Superior temporal gyrus (tissue), 1 donor: Measurements from ENCODE around the gene DLG3.

ENCODE experiments used
- DNase-seq: peaks from one replicate; pipeline ENCODE4 v3.0.0-alpha.2; 2016; ENCODE audit errors: extremely low spot score

DLG3 gene

DNA sequence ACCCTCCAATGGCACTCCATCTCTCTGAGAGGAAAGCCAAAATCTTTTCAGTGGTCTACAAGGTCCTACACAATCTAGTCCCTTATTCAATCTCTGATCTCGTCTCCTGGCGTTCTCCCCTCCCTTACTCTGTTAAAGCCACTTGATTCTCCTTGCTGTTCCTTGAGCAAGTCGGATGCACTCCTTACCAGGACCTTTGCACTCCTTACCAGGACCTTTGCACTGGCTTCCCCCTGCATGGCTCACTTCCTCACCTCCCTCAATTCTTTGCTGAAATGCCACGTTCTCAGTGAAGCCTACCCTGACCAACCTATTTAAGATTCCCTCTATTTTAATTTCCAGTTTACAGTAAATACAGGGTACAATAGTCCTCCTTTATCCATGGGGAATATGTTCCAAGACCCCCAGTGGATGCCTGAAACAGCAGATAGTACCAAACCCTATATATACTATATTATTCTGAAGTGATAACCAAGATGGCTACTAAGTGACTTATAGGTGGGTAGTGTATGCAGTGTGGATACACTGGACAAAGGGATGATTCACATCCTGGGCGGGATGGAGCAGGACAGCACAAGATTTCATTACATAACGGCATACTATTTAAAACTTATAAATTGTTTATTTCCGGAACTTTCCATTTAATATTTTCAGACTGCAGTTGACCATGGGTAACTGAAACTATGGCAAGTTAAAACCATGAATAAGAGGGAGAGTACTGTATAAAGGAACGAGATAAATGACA, 6.5 kb upstream of the DLG3 start:
- DNase-seq = no peak

DNA sequence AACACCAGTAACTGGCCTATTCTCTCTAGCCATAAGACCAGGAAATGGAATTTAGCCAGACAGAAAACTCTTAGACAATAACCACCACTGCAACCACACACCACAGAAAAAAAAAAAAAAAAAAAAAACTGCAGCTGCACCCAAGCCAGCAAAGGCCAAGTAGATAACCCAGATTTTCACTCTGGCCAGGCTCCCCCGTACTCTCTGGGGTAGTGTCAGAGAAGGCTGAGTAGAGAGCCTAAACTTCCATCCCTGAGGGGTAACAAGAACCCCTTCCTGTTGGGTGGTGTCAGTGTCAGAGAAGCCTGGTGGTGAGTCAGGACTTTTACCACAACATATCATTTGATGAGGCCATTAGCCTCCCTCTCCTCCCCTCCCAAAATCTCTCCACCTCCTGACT, 5.6 kb upstream of the DLG3 start:
- DNase-seq = no peak

DNA sequence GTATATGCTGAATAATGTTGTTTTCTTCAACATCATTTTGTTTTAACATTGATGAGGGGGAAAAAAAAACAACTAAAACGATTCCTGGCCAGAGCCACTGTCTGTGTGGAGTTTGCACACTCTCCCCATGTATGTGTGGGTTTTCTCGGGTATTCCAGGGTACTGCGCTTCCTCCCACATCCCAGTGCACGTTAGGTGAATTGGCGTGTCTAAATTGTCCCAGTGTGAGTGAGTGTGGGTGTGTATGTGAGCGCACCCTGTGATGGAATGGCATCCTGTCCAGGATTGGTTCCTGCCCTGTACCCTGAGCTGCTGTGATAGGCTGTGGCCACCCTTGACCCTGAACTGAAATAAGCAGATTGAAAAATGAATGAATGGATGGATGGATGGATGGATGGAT, 2.4 kb upstream of the DLG3 start:
- no peak for DNase-seq

DNA sequence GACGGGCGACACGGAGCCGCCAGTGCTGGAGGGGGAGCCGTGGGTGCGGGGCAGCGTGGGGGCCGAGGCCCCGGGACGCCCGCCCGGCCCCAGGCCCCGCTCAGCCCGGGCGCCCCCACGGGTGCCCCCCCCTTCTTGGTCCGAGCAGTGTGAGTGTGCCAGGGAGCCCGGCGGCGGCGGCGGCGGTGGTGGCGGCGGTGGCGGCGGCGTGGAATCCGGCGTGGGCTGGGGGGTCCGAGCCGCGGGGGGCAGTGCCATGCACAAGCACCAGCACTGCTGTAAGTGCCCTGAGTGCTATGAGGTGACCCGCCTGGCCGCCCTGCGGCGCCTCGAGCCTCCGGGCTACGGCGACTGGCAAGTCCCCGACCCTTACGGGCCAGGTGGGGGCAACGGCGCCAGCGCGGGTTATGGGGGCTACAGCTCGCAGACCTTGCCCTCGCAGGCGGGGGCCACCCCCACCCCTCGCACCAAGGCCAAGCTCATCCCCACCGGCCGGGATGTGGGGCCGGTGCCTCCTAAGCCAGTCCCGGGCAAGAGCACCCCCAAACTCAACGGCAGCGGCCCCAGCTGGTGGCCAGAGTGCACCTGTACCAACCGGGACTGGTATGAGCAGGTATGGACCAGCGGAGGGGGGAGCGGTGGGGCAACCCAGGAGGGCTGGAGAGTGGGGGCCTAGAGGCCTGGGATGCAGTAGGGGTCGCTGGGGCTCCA, 466 bp downstream of the DLG3 start:
- no peak for DNase-seq

DNA sequence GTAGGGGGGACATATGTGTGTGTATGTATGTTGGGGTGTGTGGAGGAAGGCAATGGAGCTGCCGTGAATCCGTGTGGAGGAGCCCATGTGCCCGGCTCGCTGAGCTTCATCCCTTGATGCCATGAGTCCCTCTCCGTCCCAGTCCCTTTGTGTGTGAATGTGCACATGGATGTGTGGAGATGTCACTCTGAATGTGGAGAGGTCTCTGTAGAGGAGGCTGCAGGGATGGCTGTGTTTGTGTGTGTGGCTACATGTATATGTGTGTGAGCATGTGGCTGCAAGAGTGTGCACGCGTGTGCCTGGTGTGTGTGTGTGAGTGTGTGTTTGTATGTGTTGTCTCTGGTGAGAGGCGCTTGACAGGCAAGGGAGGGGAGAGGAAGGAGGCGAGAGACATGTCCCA, 1.3 kb downstream of the DLG3 start:
- DNase-seq = no peak

DNA sequence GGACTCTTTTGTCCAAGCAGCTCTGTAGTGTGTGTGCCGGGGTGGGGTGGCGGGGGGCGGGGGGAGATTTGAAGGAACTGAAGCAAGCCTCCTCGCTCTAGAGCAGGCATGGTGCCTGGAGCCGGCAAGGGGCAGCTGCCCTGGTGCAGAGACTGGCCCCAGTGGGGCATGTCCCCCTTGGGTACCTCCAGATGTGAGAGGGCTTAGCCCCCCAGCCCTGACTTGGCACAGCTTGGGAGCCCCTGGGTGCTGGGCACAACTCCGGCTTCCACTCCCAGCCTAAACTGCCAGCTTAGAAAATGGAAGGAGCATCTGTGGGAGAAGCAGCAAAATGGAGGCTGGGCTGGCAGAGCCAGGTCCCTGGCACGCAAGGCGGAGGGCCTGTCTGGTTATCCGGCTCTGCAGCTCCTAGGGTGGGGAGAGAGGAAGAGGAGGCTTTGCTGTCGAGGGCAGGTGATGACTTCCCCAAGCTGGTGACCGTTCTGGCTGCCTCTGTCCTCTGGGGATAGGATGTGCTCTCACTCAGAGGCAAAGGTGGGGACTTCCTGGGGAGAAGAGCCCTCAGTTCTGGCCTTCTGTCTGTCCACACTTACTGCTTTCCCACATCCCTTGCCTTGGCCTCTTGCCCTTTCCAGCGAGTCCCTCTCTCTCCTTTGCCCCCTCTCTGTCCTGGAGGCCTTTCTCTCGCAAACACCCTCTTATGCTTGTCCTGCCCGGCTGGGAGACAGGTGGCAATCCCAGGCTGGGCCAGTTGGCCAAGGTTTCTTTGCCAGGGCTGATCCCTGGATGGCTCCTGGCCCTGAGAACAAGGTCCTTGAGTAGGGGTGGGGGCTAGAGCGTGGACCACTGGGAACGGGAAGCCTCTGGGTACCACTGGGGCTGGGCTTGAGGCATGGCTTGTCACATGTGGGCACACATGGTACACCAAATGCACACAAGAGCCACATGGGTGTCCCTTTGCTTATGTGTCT, 2.0 kb downstream of the DLG3 start:
- no peak for DNase-seq

DNA sequence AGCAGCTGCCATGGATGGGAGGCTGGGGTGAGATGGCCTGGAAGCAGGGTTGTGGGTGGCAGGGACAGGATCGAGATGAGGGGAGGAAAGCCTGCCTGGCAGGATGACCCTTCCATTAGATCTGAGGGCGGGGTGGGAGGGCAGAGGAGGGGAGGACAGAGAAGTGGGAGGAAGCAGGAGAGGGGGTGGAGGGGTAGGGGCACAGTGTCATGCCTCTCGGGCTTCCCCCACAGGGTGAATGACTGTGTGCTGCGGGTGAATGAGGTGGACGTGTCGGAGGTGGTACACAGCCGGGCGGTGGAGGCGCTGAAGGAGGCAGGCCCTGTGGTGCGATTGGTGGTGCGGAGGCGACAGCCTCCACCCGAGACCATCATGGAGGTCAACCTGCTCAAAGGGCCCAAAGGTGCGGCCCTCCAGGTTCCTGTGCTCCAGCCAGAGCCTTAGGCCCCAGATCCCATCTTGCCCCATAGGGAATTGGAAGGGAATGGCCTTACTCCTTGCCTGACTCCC, 4.9 kb downstream of the DLG3 start:
- DNase-seq = no peak

DNA sequence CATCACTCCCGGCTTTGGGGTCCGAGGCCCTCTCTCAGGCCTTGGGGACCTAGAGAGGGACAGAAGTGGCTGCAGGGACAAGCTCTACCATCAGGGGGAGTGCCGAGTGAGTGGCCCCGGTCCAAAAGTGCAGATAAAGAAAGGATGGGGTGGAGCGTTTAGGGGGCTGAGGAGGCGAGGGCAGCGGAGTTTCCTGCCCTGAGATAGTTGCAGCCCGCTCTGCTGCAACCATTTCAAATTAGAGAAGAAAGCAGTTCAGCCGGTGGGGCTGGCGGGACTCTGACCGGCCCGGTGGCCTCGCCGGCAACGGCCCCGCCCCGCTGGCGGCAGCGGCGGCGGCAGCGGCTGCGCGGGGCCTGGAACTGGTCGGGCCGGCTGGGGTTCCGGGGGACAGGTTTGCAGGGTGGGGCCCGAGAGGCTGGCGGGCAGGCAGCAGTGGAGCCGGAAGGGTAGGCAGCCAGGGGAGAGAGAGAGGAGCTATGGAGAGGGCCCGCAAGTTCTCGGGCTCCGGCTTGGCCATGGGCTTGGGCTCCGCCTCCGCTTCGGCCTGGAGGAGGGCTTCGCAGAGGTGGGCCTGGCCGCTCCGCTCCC, 7.6 kb downstream of the DLG3 start:
- peak; percentile 46 for DNase-seq

DNA sequence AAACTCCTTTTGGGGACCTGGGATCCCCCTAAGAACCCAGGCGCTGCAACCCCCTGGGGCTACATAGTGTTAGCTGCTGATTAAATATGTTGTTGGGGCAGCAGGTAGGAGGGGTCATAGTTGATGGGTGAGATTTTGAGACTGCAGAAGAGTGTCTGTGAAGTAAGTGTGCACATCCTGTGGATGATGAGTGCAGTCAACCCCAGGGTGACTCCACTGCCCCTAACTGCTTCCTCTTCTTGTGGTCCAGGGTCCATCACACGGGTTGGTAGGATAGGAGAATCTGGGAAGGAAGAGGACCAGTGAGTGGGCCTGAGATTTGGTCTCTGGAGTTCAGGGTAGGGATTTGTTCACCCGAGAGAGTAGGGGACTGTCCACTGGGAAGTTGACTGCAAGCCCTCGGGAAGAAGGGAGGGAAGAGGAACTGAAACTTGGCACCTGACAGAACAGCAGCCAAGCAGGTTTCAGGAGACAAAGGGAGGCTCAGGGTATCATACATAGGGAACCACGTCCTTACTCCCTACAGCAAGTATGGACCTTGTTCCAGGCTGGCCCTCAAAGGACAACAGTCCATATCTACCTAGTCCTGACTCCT, 8.5 kb downstream of the DLG3 start:
- DNase-seq = no peak

DNA sequence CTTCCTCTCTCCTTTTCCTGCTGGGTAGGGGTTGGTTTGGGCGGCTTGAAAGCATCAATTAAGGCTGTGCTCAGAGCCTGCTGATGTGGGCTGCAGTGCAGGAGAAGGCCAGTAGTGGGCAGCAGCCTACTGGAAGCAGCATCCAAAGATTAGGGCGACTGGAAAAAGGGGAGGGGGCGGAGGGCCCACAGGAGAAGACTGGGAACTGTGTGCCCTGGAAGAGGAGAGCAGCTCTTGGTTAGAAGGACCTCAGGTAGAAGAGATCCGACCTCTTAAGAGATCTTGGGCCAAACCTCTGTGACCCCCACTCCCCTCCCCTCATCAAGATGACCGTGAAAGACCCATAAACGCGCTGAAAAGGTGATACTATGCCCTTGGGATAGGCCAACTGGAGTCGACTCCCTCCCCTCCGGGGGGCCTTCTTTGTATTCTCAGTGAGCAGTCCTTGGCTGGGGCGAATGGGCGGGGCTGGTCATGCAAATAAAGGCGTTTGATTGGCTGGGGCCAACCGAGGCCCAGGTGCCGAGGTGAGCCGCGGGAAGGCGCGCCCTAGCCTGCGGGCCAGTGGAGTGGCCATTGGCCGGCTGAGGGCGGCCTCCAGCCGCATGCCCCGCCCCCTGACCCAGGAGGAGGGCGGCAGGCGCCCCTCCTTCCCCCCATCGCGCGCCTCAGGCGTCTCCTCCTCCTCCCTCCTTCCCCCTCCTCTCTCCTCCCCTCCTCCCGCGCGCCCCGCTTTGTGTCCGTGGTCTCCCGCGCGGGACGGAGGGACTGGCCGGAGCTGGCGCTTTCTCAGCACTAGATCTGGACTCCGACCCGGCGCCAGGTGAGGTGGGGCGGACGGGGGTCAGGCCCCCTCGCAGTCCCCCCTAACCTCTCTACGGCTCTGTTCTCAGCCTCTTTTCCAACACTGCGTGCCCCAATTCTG, 10.1 kb downstream of the DLG3 start:
- DNase-seq = peak; percentile 45

DNA sequence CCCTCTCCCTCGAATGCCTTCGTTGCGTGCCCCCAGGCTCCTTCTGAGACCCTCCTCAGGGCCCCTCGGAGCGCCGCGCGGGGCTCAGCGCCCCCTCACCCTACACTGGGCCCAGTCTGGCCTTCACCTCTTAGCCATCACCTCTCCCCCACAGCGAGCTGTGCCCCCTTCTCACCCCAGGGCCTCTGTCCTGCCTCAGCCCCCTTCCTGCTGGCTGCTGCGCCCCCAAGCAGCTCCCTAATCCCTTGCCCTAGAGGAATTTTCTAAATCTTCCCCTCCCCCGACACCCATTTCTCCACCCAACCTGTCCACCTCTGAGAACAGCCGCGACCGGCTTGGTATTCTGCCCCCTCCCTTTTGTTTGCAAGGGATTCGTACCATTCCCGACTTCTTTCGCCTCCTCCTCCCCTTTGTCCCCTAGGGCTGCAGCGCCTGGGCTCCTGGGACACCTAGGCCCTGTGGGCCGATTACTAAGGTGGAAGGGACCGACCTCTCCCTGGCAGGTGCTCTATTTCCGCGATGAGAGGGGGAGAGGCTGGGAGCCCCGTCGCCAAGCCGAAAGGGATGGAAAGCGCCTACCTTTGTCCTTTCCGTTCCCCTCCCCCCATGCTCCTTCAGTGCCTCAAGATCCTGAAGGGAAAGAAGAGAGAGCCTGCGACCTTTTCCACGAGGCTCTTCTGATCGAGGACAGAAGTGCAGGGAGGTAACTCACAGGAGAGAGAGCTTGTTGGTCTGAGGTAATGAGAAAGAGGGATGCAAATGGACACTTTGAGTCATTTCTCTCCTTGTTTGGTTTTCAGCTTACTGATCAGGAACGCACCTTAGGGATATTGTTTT, 10.9 kb downstream of the DLG3 start:
- DNase-seq = no peak

DNA sequence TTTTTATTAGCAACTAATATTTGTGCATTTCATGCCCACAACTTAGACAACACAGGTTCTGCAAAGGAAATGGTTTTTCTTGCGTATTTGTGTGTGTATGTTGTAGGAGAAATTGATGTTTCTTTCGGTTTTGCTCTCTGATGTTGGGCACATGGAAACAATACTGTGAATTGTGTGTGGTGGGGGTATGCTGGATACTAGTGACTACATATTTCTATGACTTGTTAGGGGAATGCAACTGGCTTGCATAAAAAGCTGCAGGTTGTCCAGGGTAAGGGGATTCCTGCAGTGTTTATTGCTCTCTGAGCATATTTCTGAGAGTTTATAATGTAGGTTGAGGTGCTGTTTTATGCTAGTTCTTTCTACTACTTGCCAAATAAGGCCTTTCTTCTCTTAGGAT, 11.6 kb downstream of the DLG3 start:
- DNase-seq = no peak

DNA sequence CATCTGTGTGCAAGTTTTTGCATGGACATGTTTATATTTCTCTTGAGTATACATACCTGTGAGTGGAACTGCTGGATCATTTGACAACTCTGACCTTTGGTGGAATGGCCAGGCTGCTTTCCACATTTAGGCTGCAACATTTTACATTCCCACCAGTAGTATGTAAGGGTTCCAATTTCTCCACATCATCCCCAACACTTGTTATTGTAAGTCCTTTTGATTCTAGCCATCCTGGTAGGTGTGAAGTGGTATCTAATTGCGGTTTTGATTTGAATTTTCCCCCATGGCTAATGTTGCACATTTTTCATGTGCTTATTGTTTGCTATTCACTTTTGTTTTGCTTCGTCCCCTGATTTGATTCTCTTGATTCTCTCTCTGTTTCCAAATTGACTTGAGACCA, 16.4 kb downstream of the DLG3 start:
- no peak for DNase-seq

DNA sequence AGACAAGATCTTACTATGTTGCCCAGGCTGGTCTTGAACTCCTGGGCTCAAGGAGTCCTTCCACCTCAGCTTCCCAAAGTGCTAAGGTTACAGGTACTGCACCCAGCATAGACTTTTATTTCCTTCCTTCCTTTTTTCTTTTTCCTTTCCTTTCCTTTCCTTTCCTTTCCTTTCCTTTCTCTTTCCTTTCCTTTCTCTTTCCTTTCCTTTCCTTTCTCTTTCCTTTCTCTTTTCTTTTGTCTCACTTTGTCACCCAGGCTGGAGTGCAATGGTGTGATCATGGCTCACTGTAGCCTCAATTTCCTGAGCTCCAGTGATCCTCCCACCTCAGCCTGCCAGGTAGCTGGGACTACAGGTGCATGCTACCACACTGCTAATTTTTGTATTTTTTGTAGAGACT, 19.4 kb downstream of the DLG3 start:
- DNase-seq = no peak

DNA sequence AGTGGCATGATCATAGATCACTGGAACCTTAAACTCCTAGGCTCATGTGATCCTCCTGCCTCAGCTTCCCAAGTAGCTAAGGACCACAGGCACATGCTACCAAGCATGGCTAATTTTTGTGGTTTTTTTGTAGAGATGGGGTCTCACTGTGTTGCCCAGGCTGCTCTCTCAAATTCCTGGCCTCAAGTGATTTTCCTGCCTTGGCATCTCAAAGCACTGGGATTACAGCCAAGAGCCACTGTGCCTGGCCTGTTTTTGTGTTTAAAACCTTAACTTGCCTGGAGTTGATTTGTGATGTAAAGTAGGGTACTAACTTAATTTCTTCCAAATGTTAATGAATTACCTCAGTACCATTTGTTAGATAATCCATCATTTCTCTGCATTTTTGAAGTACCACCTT, 22.3 kb downstream of the DLG3 start:
- DNase-seq = no peak

DNA sequence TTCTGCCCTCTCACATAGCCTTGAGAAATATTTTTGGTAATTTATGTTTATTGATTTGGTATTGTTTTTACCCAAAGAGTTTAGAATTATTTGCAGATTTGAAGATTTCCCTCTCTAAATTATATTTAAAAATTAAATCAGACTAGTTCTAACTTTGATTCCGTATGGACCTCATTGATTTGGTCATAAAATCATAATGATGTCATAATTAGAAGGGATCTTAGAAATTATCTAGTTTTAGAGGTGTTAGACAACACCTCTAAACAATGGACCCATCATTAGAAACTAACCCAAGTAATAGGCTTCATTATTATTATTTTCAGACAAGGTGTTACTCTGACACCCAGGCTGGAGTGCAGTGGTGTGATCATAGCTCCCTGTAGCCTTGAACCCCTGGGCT, 24.1 kb downstream of the DLG3 start:
- no peak for DNase-seq

DNA sequence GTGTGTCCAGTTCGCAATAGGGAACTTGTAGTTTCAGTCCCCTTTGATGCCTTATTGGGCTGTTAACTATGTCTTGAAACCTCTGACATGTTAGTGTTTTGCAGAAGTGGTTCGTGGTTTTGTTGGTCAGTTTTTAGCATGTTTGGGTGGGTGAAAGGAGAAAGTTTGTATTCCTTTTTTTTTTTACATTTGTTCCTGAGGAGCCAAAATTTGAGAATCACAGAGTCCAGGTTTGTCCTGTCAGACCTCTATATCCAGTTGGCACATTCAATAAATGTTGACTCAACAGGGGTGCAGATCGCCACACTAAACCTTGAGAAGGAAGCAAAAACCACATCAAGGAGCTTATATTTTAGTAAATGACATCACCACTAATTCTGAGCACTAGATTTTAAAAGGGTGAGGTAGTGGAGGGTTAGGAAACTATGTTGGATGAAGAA, 26.2 kb downstream of the DLG3 start:
- no peak for DNase-seq

DNA sequence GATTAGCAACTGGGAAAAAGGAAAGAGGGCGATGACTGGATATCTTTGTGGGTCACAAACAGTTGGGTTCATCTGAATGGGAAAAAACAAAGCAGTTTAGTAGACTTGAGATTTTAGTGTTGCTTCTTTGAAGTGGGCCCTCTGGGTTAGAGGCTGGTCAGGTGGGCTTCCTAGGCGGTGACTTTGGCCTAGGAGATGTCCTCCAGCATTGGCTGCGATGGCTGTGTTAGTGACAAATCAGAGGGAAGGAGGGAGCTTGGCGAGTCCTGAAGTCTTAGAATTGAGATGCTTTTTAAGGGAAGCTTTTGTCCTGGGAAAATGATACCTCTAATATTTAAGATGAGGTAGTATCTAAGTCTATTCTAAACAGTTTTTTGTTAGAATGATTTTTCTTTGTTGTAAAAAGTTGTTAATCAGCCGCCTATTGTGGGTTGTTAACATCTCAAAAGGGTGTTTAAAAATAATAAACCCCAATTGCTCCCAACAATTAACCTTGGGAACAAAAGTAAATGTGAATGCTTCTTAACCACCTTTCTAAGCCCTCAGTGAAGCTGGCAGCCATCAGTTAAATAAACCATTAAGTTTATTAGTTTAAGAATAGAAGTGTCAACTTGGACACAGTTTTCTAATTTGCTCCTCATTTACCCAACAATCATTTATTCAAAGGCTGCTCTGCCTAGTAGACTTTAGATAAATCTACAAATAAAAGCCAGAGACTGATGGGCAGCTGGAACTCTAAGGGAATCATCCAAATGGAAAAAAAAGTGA, 31.7 kb downstream of the DLG3 start:
- no peak for DNase-seq
